H7 (cell line): ENCODE measurements around the gene GRK2. TPM values are rescaled to one million over a fixed set of nuclear protein-coding genes. Genes with fewer than 3 reads are reported as not detected.
"Not testable (repeated sequence)": the region's sequence is repeated elsewhere in the genome, so short reads cannot be mapped to it uniquely, and the experiment has no call there.

Experiments
- DNase-seq: peaks from one replicate; pipeline ENCODE4 v3.0.0; 2012
- H3K27me3 ChIP-seq: 2 replicates; pipeline ENCODE4 v1.6.0; 2011; ENCODE audit warnings: mild to moderate bottlenecking, low read length; ENCODE audit not compliant: control insufficient read depth, insufficient read depth
- H3K36me3 ChIP-seq: replicated peaks from 2 replicates; pipeline ENCODE4 v1.5.1; 2011; ENCODE audit warnings: low read length; ENCODE audit not compliant: control insufficient read depth, insufficient read depth
- H3K4me3 ChIP-seq: 2 replicates; pipeline ENCODE4 v1.5.1; 2011; ENCODE audit warnings: low read depth, mild to moderate bottlenecking, control low read depth, low read length, moderate library complexity; ENCODE audit not compliant: insufficient read depth
- total RNA-seq: library from RNA; depleted of rRNA; stranded (reverse); fragments of >200 nt; shearing (Covaris generic); gene quantifications from 2 replicates; pipeline ENCODE4 v1.2.3, GENCODE V29; 2014

The GRK2 gene
- total RNA-seq, 1 experiment from 2014 or later: 73.8 TPM

GRCh38 chr11:67247946-67248550 is 18.2 kb upstream of the GRK2 start:
- H3K4me3 ChIP-seq: no peak overlapping the region
- peaks cover 73% of the 10 kb centered on the region for H3K36me3 ChIP-seq
- no peaks in the 10 kb centered on the region for H3K27me3 ChIP-seq
- peak; percentile 2 for DNase-seq

DNA sequence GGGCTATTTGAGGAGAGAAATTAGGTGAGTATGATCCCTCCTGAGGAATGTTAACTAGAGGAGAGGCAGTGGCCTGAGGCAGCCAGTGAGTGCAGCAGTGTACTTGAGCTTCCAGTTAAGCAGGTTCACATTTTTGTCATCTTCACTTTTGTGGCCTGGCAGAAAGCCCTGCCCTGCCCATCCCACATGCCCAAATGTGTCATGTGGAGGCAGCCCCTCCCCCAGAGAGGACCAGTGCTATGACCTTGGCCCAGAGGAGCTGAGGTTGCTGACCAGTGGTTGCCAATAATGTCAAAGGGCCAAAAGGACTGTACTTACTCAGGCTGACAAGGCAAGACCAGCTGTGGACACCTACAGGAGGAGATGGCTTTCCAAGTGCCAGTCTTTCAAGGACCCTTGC is 17.6 kb upstream of the GRK2 start:
- H3K36me3 ChIP-seq: peaks cover 77% of the 10 kb centered on the region
- DNase-seq: no peak
- H3K27me3 ChIP-seq: no peaks in the 10 kb centered on the region
- H3K4me3 ChIP-seq: no peak overlapping the region

DNA sequence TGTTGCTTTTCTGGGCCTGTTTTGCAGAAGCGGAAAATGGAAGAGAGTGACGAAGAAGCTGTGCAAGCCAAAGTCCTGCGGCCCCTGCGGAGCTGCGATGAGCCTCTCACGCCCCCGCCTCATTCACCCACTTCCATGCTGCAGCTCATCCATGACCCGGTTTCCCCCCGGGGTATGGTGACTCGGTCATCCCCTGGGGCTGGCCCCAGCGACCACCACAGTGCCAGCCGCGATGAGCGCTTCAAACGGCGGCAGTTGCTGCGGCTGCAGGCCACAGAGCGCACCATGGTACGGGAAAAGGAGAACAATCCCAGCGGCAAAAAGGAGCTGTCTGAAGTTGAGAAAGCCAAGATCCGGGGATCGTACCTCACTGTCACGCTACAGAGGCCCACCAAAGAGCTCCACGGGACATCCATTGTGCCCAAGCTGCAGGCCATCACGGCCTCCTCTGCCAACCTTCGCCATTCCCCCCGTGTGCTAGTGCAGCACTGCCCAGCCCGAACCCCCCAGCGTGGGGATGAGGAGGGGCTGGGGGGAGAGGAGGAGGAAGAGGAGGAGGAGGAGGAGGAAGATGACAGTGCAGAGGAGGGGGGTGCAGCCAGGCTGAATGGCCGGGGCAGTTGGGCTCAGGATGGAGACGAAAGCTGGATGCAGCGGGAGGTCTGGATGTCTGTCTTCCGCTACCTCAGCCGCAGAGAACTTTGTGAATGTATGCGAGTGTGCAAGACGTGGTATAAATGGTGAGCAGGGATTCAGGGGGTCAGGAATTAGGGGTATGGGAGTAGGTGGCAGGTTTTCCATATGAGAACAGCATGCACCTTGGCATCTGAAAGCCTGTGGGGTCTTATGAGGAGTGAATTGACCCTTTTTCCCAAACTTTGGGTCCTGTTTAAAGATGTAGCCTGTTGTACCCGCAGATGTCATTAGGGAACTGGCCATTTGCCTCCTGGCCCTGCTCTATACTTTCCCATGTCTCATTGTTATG is 15.9 kb upstream of the GRK2 start:
- H3K4me3 ChIP-seq: no peak overlapping the region
- no peak for DNase-seq
- no peaks in the 10 kb centered on the region for H3K27me3 ChIP-seq
- H3K36me3 ChIP-seq: peaks cover 83% of the 10 kb centered on the region

GRCh38 chr11:67251841-67252240 is 14.4 kb upstream of the GRK2 start:
- no peak for DNase-seq
- no peaks in the 10 kb centered on the region for H3K27me3 ChIP-seq
- H3K36me3 ChIP-seq: peaks cover 75% of the 10 kb centered on the region

GRCh38 chr11:67252831-67253239 is 13.4 kb upstream of the GRK2 start:
- H3K27me3 ChIP-seq: no peaks in the 10 kb centered on the region
- peaks cover 71% of the 10 kb centered on the region for H3K36me3 ChIP-seq
- peak; percentile 69 for DNase-seq

More at GRCh38 chr11:67251841-67252240, 14.4 kb upstream of the GRK2 start:
- H3K4me3 ChIP-seq: no peak overlapping the region

DNA sequence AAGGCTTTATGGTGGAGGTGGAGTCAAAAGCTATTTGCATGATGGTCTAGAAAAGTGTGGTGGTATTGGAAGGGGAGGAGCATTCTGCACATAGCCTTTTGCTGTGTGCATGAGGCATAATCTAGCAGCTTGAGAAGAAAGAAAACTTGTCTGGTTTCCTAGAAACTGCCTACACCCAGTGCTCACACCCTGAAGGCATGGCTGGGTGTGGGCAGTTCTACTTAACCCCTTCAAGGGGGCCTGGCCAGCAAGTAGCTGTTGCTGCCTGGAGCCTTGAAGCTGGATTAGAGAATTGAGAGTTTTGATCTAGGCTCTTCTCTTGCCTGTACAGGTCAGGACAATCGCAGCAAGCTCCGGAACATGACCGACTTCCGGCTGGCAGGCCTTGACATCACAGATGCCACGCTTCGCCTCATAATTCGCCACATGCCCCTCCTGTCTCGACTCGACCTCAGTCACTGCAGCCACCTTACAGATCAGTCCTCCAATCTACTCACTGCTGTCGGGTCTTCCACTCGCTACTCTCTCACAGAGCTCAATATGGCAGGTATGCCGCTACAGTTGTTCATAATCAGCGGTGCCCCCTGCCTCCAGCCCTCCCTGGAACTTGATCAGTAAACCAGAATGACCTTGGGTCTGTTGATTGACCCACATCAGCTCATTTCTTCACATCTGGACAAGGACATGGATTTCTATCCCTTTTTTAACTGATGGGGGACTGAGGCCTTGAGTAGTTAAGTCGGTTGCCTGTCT is 12.2 kb upstream of the GRK2 start:
- Histone ChIP-seq H3K36me3 (peaks cover 59% of the 10 kb centered on the region), H3K27me3 (no peaks in the 10 kb centered on the region), H3K4me3 (no peak overlapping the region)
- DNase-seq: no peak

More at GRCh38 chr11:67252831-67253239, 13.4 kb upstream of the GRK2 start:
- no peak overlapping the region for H3K4me3 ChIP-seq

DNA sequence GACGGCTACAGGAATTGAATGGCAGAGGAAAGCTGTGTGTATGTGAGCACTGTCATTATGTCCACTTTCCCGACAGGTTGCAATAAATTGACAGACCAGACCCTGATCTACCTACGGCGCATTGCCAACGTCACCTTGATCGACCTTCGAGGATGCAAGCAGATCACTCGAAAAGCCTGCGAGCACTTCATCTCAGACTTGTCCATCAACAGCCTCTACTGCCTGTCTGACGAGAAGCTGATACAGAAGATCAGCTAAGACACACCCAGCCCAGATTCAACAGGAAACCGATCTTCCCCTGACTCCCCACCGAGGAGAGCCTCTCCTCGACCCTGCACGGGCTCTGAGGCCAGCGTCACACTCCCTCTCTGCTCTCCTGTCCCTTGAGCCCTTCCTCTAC is 11.5 kb upstream of the GRK2 start:
- Histone ChIP-seq H3K27me3 (no peaks in the 10 kb centered on the region), H3K4me3 (no peak overlapping the region), H3K36me3 (peaks cover 53% of the 10 kb centered on the region)
- no peak for DNase-seq

GRCh38 chr11:67255353-67255752 is 10.9 kb upstream of the GRK2 start:
- Histone ChIP-seq H3K36me3 (peaks cover 48% of the 10 kb centered on the region), H3K27me3 (no peaks in the 10 kb centered on the region), H3K4me3 (no peak overlapping the region)
- DNase-seq: no peak

GRCh38 chr11:67255864-67256263 is 10.4 kb upstream of the GRK2 start:
- peaks cover 44% of the 10 kb centered on the region for H3K36me3 ChIP-seq
- DNase-seq: no peak
- no peaks in the 10 kb centered on the region for H3K27me3 ChIP-seq
- H3K4me3 ChIP-seq: no peak overlapping the region

DNA sequence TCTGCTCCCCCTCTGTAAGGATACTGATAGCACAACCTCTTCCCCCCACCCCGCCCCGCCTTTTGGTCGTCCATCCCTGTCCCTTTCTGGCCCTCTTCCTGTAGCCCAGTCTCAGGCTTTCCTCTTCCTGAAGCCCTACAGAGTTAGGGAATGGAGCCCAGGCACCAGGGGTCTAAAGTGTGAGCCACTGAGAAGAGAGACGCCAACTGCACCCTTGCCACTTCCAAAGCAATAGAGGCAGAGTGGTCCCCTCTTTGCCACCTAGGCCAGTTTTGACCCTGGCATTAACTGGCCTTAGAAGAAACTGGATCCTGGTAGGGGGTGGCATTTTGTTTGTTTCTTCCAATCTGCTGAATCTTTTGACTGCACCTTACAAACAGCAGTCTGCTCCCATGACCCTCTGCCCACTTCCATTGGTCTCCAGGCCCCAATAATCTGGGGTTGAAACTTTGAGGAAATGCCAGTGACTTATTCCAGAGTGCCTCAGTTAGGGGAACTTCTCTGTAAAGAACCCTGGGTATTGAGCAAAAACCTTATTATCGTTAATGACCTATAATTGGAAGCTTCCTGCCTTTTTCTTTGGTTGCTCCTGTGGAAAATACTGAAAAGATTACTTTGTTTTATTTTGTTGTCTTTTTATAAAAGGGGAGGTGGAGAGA is 9.7 kb upstream of the GRK2 start:
- peaks cover 37% of the 10 kb centered on the region for H3K36me3 ChIP-seq
- no peaks in the 10 kb centered on the region for H3K27me3 ChIP-seq
- no peak for DNase-seq
- H3K4me3 ChIP-seq: no peak overlapping the region

- Histone ChIP-seq H3K27me3 (peaks cover 6% of the 10 kb centered on the region), H3K4me3 (no peak overlapping the region), H3K36me3 (peaks cover 4% of the 10 kb centered on the region)
- no peak for DNase-seq
Measured at GRCh38 chr11:67260406-67260805, 5.9 kb upstream of the GRK2 start.

DNA sequence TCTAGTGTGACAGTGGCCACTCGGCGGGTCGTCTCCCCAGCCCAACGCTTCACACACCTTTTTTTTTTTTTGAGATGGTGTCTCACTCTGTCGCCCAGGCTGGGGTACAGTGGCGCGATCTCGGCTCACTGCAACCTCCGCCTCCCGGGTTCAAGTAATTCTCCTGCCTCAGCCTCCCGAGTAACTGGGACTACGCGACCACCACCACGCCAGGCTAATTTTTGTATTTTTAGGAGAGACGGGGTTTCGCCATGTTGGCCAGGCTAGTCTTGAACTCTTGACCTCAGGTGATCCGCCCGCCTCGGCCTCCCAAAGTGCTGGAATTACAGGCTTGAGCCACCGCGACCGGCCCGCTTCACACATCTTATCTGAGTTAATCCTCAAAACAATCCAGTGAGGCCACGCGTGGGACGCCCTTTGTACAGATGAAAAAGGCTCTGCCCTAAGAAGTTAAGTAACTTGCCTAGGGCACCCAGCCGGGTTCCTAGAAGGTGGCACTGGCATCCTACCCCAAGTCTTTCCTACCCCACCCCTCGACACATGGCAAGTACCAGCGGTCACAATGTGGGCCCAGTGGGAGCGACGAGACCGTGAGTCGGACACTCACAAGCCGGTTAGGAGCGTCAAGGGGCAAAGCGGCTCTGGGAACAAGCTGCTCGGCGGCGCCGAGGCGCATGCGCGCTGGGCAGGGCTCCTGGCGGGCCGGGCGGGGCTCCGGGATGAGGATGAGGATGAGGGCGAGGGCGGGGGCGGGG is 5.2 kb upstream of the GRK2 start:
- not testable (repeated sequence) for H3K27me3 ChIP-seq, H3K36me3 ChIP-seq
- DNase-seq: peak; percentile 98
- peak overlapping the region; percentile 47 for H3K4me3 ChIP-seq

GRCh38 chr11:67261640-67261945 is 4.7 kb upstream of the GRK2 start:
- Histone ChIP-seq H3K36me3 (no peaks in the 10 kb centered on the region), H3K27me3 (peaks cover 7% of the 10 kb centered on the region), H3K4me3 (peak overlapping the region; percentile 47)
- no peak for DNase-seq
